IPS-15b (cell line): Measurements from ENCODE around the gene IL1R1.

Experiments
- H3K27me3 ChIP-seq: one replicate; pipeline ENCODE4 v1.6.1; 2013; ENCODE audit warnings: low read length; ENCODE audit not compliant: control insufficient read depth, insufficient read depth
- H3K36me3 ChIP-seq: one replicate; pipeline ENCODE4 v1.6.1; 2013; ENCODE audit warnings: low read length; ENCODE audit not compliant: control insufficient read depth, insufficient read depth
- H3K4me1 ChIP-seq: one replicate; pipeline ENCODE4 v1.6.1; 2013; ENCODE audit warnings: mild to moderate bottlenecking, low read length; ENCODE audit not compliant: control insufficient read depth, insufficient read depth
- H3K4me3 ChIP-seq: one replicate; pipeline ENCODE4 v1.5.1; 2013; ENCODE audit warnings: low read depth, low read length
- H3K9ac ChIP-seq: one replicate; pipeline ENCODE4 v1.6.1; 2013; ENCODE audit warnings: low read depth, mild to moderate bottlenecking, low read length
- H3K9me3 ChIP-seq: one replicate; pipeline ENCODE4 v1.6.1; 2013; ENCODE audit warnings: mild to moderate bottlenecking, low read length; ENCODE audit not compliant: control insufficient read depth, insufficient read depth

Gene IL1R1

DNA sequence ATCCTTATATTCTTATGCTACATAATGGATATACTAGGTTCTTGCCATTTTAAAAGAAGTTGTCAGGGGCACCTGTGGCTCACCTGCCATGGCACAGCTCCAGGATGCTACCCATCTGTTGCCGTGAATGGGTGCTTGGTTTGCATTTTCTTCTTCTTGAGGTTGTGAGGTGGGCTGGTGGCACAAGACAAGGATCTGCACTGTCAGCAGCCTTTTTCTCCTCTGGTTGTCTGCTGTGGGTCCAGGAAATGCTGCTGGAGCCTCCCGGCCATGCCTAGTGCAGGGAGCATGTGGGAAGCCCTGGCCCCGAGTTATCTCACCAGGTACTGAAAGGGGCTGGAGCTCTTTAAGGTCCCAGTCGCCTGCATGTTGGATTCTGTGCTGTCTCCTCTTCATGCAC is 2.6 kb downstream of the IL1R1 start:
- Histone ChIP-seq H3K27me3 (peaks cover 33% of the 10 kb centered on the region), H3K9me3 (no peaks in the 10 kb centered on the region)

DNA sequence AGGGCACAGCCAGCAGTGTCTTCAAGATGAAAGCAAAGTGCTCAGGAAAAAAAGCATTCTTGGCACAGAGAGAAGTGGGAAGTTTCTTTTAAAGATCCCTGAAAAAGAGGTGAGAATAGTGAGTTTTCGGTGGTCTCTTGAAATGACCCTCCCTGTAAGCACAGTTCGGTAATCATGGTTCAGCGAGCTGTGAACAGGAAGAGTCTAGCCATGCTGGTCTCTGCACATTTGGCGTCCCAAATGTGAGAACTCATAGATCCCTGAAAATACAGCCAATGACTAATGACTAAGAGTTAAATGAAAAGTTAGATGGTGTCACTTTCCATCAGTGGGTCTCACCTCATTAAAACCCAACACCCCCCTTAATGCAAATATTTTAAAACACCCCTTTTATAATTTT is 3.4 kb downstream of the IL1R1 start:
- Histone ChIP-seq H3K36me3 (no peaks in the 10 kb centered on the region), H3K4me3 (no peak overlapping the region), H3K4me1 (no peaks in the 10 kb centered on the region), H3K9ac (no peak overlapping the region), H3K27me3 (peaks cover 27% of the 10 kb centered on the region), H3K9me3 (no peaks in the 10 kb centered on the region)

More for the DNA sequence above, 2.6 kb downstream of the IL1R1 start:
- Histone ChIP-seq H3K4me3 (no peak overlapping the region), H3K4me1 (no peaks in the 10 kb centered on the region), H3K9ac (no peak overlapping the region), H3K36me3 (no peaks in the 10 kb centered on the region)

DNA sequence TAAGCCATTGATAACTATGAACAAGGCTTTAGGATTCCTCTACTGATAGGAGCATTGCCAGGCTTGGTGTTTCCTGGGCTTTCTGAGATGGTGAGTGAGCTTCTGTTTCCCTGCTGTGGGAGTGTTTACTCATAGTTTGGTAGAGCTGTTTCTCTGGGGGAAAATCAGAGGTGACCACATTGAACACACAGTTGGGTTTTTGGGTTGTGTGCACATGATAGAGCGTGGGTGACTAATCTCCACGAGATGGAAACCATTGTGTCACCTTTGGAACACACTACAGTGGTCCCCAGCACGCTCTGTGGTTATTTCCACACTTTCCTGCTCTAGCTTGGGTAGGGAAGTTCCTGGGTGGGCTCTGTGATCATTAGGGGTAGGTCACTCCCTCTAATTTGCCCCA is 5.4 kb downstream of the IL1R1 start:
- H3K4me3 ChIP-seq: no peak overlapping the region
- peaks cover 14% of the 10 kb centered on the region for H3K27me3 ChIP-seq
- no peaks in the 10 kb centered on the region for H3K36me3 ChIP-seq
- no peaks in the 10 kb centered on the region for H3K9me3 ChIP-seq
- H3K9ac ChIP-seq: no peak overlapping the region
- no peaks in the 10 kb centered on the region for H3K4me1 ChIP-seq

DNA sequence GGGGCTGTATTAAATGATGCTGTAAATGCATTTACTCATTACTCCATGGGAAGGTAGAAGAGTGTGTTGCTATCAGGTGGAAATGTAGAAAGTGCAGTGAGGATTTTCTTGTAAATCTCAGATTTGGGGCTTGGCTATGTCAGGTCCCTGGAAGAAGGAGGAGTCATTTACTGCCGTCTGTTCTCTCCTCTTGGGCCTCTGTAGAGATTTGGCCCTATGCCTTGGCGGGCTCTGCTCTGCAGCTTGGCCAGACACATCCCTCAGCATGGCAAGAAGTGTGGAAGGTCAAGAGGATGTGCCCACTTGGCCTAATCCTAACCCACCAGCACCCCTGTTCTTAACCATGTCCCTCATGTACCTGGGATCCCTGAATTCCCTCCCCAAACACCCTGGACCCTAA is 6.7 kb downstream of the IL1R1 start:
- Histone ChIP-seq H3K4me1 (no peaks in the 10 kb centered on the region), H3K27me3 (peaks cover under 1% of the 10 kb centered on the region), H3K9me3 (no peaks in the 10 kb centered on the region), H3K9ac (no peak overlapping the region), H3K36me3 (no peaks in the 10 kb centered on the region), H3K4me3 (no peak overlapping the region)

DNA sequence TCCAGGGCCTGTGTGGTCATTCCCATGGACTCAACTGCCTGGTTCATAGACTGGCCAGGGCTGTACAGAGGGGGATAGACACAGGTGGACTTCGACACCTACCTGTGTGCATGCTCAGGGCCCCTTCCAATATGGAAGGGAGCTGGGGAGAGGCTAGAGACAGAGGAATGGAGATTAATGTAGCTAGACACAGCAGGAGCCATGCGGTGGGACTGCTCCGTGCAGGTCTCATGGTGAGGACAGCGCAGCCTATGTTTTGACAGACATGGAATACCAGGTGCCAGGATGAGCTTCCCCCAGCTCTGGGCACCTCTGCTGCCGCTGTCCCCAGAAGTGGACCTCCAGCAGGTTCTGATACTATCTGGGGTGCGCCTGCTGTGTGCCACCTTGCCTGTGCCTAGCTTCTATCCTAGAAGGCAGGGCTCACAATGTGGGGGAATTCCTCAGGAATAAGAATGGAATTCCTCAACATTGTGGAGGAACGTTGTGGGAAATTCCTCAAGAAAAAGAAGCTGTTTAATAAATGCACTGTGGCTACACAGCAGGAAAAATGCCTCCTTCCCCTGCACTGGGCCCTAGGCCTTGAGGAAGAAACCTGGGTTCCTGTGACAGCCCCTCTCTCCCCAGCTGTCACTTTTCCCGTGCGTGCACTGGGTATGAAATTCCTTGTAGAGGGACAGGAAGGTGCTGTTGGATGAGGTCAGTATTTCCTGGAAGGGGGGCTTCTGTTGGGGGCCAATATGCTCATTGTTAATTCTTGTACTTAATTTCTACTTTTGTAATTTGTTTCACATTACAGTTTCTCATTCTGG is 7.3 kb downstream of the IL1R1 start:
- Histone ChIP-seq H3K36me3 (no peaks in the 10 kb centered on the region), H3K4me1 (no peaks in the 10 kb centered on the region), H3K9me3 (no peaks in the 10 kb centered on the region), H3K4me3 (no peak overlapping the region), H3K9ac (no peak overlapping the region), H3K27me3 (no peaks in the 10 kb centered on the region)

DNA sequence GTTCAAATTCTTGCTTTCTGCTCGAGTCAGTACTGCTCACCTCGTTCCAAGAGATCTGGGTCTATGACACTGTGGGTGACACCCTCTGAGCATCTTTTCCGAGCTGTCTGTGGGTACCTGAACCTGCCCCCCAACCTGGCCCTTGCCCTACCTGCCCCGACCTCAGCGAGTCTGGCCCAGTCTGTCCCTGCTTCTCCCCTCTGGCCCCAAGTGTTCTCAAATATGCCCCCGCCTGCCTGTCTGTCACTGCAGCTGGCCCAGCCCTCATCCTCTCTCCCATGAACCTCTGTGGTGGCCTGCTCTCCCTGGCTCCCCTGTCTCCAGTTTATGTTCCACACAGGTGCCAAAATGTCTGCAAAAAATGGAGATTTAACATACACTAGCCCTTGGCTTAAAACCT is 11.8 kb downstream of the IL1R1 start:
- no peak overlapping the region for H3K9ac ChIP-seq
- no peak overlapping the region for H3K4me3 ChIP-seq
- no peaks in the 10 kb centered on the region for H3K4me1 ChIP-seq
- no peaks in the 10 kb centered on the region for H3K27me3 ChIP-seq
- H3K36me3 ChIP-seq: no peaks in the 10 kb centered on the region
- no peaks in the 10 kb centered on the region for H3K9me3 ChIP-seq

DNA sequence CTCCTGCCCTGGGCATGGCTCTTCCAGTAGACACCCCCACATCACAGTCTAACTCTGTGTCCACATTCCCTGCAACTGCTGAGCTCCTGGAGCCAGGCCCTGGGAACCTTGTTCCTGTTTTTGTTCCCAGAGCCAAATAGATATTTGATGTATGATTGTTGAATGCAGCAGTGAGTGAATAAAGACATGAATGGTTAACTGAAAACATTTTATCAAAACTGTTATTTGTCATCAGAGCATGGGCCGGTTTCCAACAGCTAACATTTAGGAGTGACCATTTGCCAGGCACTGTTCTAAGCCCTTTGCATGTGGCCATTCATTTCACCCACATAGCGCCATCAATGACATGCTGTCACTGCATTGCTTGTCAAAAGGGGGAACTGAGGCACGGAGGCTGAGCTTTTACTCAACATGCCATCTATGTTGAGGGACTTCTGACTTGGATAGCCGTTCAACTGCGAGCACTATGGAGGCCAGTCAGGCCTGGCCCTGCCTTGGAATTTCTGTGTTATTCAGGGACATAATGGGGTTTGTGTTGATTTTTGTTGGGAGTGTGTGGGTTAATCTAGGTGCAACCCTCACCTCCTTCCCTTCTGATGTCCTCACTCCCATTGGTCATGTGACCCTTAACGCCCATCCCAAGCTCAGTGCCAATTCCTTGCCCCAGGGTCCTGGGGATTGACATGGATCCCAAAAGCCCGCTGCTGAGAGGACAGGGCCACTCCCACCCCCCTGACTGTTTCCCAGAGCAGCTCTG is 12.6 kb downstream of the IL1R1 start:
- no peaks in the 10 kb centered on the region for H3K4me1 ChIP-seq
- no peaks in the 10 kb centered on the region for H3K27me3 ChIP-seq
- no peaks in the 10 kb centered on the region for H3K36me3 ChIP-seq
- H3K4me3 ChIP-seq: no peak overlapping the region
- H3K9me3 ChIP-seq: no peaks in the 10 kb centered on the region
- no peak overlapping the region for H3K9ac ChIP-seq

DNA sequence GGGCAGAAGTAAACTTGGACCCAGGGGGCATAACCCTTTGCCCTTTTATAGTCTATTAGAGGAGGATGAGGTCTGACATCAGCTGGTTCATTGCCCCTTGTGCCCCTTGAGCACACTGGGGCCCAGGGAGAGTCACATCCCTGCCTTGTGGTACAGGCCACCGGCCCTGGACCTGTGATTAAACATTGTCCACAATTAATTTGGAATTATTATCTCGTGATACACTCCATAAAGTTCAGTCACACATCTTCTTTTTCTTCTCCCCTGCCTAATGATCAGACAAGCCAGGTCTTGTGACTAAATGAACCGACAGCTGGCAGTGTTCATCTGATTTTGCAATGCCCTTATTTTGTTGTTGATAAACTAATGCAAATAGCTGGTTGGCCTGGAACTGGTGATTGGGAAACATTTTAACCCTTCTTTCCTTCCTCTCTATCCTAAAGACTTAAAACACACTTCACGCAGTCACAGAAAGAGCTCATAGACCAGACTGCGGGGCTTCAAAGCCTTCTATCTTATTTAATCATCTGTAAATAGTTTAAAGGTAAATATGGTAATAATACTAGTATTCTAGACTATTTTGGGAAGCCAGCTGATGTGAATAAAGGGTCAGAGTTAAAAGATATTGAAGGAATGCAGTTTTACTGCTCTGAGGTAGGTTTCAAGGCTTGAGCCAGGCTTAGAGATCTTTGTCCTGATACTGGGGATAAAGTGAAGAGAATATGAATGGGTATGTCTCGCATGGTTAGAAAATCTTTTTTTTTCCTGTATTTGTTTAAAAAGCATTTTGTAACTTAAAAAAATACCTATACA is 13.4 kb downstream of the IL1R1 start:
- Histone ChIP-seq H3K9me3 (no peaks in the 10 kb centered on the region), H3K36me3 (no peaks in the 10 kb centered on the region), H3K27me3 (no peaks in the 10 kb centered on the region), H3K4me1 (no peaks in the 10 kb centered on the region), H3K4me3 (no peak overlapping the region), H3K9ac (no peak overlapping the region)

DNA sequence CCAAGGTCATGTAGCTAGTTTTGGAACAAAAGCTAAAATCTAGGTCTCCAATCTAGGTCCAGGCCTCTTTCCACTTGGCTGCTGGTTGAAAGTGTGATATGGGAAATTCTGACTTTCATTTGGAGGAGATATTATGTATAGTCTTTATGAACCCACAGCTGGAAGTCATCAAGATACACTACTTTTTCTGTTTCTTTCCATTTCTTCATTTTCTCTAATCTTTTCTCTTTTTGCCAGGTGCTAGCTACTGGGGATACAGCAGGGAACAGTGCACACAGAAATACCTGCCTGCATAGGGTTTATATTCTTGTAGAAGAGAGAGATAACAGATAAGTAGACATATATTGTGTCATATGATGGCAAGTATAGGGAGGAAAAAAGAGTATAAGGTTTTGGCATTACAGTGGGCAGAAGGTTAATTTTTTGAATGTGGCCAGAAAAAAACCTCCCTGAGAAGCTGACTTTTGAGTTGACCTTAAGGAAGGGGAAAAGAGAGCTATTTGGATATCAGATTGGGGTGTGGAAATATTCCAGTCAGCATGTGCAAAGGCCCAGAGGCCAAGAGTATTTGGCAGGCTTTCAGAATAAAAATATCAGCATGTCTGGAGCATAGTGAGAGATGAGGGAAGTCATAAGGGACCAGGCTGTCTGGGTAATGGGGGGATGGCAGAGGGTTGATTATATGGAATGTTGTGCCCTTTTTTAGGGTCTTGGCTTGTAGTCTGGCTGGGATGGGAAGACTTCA is 15.6 kb downstream of the IL1R1 start:
- no peaks in the 10 kb centered on the region for H3K9me3 ChIP-seq
- no peak overlapping the region for H3K4me3 ChIP-seq
- H3K4me1 ChIP-seq: no peaks in the 10 kb centered on the region
- no peak overlapping the region for H3K9ac ChIP-seq
- no peaks in the 10 kb centered on the region for H3K36me3 ChIP-seq
- H3K27me3 ChIP-seq: no peaks in the 10 kb centered on the region

DNA sequence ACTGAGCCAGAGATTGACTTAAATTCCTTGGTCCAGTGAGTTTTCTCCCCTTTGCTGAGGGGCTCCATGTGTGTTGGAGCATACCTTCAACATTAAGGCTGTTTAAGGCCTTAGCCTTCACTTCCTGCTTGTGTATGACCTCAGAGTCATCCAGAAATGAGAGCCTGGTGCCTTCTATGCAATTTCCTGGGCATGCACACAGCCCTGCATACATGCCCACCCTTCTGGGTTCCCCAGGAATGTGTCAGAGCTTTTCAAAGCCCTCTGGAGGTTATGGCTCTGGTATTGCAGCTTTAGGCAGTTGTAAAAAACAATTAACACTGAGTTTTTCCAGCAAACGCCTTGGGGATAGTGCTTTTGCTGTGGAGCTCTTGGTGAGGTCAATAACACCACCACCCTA is 16.7 kb downstream of the IL1R1 start:
- Histone ChIP-seq H3K9me3 (no peaks in the 10 kb centered on the region), H3K4me3 (no peak overlapping the region), H3K4me1 (no peaks in the 10 kb centered on the region), H3K27me3 (no peaks in the 10 kb centered on the region), H3K36me3 (no peaks in the 10 kb centered on the region), H3K9ac (no peak overlapping the region)

DNA sequence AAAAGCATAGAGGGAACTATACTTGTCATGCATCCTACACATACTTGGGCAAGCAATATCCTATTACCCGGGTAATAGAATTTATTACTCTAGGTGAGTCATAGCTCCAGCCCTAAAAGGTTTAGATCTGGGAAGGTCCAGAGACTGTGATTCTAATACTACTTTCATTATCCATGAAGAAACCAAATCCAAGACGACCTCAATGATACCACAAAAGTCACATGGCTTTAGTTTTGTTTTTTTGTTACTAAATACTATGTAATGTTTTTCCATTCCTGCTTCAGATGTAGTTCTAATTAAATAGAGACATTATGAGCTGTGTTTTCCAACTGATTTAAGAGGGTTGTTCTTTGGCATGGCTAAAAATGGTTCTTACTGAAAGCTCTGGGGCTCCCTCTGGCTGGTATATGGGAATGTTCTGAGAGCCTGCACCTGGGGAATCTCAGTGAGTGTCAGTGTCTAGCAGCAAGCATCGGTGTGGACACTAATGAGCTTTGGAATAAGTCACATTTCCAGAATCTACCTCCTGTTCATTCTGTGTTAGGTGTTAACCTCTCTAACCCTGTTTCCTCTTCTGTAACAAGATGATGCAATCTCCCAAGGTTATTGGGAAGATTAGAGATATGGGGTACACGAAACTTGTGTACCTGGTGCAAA is 23.8 kb downstream of the IL1R1 start:
- Histone ChIP-seq H3K4me1 (no peaks in the 10 kb centered on the region), H3K9me3 (no peaks in the 10 kb centered on the region), H3K4me3 (no peak overlapping the region), H3K9ac (no peak overlapping the region), H3K36me3 (no peaks in the 10 kb centered on the region), H3K27me3 (no peaks in the 10 kb centered on the region)
